GM21786 (cell line): Measurements from ENCODE around the gene SARS1.
"Not testable (repeated sequence)": the region's sequence is repeated elsewhere in the genome, so short reads cannot be mapped to it uniquely, and the experiment has no call there.

Experiments used
- ATAC-seq: cut with Tn5 transposase; IDR thresholded peaks from one replicate; pipeline ENCODE4 v1.9.1; 2021; ENCODE audit not compliant: unreplicated experiment

Gene SARS1

DNA sequence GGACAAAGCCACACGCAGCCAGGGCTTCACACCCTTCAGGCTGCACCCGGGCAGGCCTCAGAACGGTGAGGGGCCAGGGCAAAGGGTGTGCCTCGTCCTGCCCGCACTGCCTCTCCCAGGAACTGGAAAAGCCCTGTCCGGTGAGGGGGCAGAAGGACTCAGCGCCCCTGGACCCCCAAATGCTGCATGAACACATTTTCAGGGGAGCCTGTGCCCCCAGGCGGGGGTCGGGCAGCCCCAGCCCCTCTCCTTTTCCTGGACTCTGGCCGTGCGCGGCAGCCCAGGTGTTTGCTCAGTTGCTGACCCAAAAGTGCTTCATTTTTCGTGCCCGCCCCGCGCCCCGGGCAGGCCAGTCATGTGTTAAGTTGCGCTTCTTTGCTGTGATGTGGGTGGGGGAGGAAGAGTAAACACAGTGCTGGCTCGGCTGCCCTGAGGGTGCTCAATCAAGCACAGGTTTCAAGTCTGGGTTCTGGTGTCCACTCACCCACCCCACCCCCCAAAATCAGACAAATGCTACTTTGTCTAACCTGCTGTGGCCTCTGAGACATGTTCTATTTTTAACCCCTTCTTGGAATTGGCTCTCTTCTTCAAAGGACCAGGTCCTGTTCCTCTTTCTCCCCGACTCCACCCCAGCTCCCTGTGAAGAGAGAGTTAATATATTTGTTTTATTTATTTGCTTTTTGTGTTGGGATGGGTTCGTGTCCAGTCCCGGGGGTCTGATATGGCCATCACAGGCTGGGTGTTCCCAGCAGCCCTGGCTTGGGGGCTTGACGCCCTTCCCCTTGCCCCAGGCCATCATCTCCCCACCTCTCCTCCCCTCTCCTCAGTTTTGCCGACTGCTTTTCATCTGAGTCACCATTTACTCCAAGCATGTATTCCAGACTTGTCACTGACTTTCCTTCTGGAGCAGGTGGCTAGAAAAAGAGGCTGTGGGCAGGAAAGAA lies 61.1 kb downstream of the SARS1 start:
- no peak for ATAC-seq

DNA sequence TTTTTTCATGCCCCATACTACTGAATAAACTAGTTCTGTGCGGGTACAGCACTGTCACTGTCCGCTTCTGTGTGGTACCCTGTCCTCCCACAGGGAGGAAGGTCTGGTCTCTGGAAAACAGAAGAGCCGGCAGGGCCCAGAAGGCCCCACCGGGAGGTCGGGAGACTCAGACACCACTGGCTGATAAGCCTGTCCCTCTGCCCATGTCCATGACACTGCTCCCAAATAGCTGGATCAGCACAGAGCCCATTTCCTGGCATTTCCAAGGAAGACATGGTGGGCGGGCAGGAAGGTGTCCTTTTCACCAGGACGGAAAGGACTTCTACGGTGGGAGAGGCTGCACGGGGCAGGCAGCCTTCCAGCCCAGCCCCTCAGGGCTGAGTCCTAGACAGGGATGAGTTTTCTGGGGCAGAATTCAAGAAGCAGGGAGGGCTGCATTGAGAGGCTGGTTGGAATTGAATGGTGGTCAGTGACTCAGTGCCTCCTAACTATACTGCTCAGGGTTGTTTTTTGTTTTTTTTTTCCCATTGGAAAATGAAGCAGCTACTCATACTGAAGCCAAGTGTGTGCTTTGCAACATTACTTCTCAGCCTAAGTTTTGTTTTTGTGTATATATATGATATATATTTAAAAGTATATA lies 62.1 kb downstream of the SARS1 start:
- no peak for ATAC-seq

DNA sequence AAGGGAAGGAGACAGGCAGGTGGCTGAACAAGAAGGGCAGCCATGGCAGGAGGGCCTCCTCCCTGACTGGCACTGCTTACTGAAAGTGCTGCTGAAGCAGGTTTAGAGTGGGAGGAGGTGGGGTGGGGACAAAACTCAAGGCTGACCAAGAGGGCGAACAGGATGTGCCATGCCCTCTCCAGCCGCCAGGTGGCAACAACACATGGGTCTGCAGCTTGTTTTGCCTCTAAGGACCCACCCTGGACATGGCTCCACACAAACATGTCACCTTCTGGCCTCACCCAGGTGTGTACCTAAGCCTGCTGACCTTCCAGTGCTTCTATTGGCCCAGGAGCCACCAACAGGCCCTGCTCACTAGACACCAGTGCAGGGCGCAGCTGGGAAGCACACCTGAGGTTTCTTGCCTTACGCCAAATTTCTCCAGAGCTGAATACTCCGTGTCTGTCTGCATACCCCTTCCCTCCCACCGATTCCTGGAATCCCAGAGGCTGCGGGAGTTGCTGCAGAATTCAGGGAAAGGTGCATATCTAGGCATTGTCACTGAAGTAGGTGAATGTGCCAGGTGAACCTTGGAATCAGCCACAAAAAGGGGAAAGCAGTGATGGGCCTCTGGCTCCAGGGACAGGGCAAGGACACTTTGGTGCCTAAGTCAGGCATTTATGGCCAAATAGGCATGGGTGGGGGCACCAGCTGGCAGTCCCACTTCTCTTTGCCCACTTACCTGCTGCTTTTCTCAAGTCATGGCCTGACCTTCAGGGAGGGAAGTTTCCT lies 63.9 kb downstream of the SARS1 start:
- no peak for ATAC-seq

DNA sequence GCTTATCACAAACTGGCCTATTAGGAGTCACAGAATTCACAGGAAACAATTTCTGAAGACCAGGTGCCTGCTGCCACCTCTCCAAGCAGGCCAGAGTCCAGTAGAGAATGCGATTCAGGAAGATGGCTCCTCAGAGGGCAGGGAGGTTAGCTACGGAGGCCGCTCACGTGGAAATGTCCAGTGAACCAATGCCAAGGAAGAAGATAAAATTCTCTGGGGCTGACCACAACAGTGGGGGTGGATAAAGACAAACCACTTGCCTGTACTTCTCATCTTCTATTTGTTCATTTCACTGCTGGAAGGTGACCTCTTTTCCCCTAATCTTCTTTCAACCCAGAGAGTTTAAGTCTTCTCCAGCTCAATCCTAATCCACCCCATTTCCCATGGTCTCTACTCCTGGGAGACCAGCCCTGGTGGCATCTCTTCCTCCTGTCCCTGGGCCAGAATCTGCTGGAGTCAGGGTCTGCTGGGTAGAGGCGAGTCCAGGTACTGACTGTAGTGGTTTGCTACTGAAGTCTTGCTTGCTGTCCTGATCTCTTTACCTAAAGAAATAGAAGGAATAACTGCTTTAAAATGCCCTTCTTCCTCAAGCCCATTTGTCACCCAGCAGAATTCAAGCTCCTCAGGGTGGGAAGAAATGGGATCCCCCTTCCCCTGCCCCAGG lies 66.0 kb downstream of the SARS1 start:
- no peak for ATAC-seq

DNA sequence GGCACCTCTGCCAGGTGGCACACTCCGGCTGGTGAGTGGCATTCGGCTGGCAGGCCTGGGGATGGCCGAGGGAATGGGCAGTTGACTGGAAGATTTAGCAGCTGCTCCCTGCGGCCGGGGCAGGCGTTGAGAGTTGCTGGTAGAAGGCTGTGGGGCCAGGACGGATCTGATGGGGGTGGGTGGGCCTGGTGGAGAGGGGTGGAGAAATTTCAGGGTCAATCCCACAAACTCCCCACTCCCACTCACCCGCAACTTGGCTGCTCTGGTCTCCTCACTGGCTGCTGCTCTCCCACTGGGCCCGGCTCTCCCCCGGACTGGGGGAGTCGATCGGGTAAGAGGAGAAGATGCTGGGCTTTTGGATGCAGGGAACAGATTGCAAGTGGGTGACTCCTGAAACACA lies 67.1 kb downstream of the SARS1 start:
- ATAC-seq, result no peak

DNA sequence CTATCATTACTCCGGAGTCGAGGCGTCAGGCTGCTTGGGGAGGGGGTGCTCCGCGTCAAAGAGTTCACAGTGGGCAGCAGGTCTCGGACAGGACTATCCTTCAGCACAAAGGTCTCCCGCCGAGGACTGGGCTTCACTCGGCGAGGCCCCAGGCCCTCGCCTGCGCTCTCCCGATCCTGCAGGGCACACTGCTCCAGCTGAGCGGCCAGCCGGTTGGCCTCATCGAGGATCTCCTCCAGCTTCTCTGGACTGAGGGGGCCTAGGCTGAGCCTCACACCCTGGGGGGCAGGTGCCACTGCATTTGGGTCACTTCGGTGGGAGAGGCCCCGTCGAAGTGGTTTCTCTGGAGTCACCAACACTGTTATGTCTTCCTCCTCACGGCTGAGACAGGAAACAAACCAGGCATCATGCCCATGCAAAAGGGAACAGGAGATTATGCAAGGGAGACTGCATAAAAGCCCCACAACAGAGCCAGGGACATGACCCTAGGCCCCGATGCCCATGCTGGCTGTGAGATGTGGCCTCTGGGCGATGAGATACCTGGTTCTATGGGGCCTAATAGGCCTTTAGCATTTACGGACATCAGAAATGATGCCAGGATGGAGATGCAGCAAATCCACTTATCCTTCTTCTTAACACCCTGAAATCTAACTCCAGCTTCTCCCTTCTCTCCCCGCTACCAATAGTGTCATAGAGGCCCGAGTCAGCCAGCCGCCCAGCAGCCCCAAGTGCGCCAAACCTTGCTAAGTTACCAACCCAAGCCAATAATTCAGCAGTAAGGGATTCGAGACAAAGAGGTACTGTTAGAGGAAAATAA lies 68.2 kb downstream of the SARS1 start:
- no peak for ATAC-seq

DNA sequence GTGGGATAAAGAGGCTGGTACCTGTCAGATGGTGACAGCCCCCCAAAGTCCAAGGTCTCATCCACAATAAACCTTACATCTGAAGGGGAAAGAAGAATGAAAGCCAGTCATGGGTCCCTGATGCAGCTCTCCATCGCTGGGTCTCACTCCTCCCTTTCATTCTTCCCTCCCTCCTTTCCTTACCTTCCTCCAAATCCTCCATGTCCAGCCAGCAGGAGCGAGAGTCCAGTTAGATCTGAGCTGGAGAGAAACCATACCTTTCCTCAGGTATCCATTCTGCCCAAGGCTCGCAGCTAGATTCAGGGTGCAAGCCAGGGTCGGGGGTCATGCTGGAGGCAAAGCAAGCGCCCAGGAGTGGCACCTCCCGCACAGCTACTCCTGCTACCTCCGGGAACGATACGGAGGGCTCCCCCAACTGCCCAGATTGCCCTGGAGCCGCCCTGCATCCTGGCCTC lies 68.8 kb downstream of the SARS1 start:
- no peak for ATAC-seq

DNA sequence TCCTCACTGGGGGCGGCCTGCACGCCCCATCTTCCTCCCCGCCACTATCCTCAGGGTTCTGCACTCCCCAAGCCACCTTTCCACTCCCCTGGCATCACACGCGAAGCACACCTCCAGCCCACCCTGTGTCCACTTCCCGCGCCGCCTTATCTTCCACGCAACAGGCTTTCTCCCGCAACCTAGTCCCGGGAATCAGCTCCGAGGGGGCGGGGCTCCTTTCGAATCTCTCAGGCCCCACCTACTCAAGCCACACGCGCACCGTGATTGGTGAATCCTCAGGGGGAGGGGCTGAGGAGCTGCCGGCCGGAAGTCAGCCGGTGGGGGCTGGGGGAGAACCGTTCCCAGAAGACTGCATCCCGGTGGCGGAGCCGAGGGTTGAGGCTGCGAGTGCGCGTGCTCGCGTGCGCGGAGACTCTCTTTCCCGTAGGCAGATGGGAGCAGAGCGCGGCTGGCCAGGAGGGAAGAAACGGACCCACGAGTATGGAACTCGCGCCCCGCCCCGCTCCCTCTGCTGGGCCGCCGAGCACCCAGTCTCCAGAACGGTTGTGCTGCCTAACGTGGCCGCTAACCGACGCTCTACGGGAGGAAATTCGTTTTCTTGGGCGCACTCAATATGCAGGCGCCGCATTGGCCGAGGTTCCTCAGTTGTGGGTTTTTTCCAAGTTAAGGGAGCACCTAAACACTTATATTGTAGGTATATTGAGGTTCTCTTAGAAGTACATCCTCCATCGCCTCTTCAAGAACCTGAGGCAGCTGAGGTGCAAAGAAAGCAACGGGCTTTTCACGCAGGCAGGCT lies 69.4 kb downstream of the SARS1 start, which contains the start of gene PSRC1:
PSRC1 (minus strand) TSS at position 194 of the 796 bp plus-strand sequence.
- peak; percentile 94 for ATAC-seq

DNA sequence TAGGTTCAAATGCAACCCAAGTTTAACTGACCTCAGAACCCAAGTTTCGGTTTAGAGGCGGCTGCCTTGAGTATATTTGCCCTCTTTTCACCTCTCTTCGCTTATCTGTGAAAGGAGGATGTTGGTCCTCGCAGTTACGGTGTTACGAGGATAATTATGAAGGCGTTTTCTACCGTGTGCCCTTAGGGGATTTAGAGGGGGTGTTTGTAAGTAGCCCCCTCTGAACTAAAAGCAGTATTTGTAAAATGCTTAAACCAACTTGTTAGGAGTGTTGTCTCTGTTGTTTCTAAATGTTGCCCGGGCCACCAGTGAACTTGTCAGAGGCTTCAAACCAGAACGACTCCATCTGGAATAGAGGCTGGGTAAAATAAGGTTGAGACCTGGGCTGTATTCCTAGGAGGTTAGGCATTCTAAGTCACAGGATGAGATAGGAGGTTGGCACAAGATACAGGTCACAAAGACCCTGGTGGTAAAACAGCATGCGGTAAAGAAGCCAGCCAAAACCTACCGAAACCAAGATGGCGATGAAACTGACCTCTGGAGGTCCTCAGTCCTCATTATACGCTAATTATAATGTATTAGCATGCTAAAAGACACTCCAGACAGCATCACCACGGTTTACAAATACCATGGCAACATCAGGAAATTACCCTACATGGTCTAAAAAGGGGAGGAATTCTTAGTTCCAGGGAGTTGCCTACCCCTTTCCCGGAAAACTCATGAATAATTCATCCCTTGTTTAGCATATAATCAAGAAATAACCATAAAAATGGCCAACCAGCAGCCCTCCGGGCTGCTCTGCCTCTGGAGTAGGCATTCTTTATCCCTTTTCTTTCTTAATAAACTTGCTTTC lies 70.3 kb downstream of the SARS1 start:
- no peak for ATAC-seq

DNA sequence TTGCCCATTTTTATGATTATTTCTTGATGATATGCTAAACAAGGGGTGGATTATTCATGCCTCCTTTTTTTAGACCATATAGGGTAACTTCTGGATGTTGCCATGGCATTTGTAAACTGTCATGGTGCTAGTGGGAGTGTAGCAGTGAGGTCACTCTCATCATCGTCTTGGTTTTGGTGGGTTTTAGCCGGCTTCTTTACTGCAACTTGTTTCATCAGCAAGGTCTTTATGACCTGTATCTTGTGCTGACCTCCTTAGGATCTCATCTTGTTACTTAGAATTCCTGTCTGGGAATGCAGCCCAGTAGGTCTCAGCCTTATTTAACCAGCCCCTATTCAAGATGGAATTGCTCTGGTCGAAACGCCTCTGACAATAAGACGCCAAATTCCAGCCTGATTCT lies 73.0 kb downstream of the SARS1 start:
- not testable (repeated sequence) for ATAC-seq
